ENCODE measurements around the gene WDR5B. TPM values are rescaled to one million over a fixed set of nuclear protein-coding genes. Genes with fewer than 3 reads are reported as not detected.

Gene WDR5B
- total RNA-seq, 1 donor from 2014 or later = 6.4 TPM

- no peak for ATAC-seq
- Histone ChIP-seq H3K9me3 (peaks cover 3% of the 10 kb centered on the region), H3K4me1 (no peaks in the 10 kb centered on the region), H3K4me3 (no peak overlapping the region), H3K36me3 (peaks cover 99% of the 10 kb centered on the region), H3K27me3 (ENCODE audit: low read depth) (no peaks in the 10 kb centered on the region), H3K27ac (no peak overlapping the region)
- no peak for TF ChIP-seq CTCF (IDR thresholded peaks at IDR 0.05)
- intact Hi-C loops (cut with DNase I) = no loop called here
- DNase-seq = no peak
Observed at GRCh38 chr3:122435950-122436349, 20.1 kb upstream of the WDR5B start.

- TF ChIP-seq CTCF (IDR thresholded peaks at IDR 0.05) = no peak
- no peak for ATAC-seq
- no peaks in the 10 kb centered on the region for H3K9me3 ChIP-seq
- no peaks in the 10 kb centered on the region for H3K27me3 ChIP-seq (ENCODE audit: low read depth)
- peaks cover 86% of the 10 kb centered on the region for H3K36me3 ChIP-seq
- H3K4me1 ChIP-seq = no peaks in the 10 kb centered on the region
- no peak overlapping the region for H3K4me3 ChIP-seq
- no peak for DNase-seq
- intact Hi-C loops (cut with DNase I) = no loop called here
- no peak overlapping the region for H3K27ac ChIP-seq
Observed at GRCh38 chr3:122430371-122430770, 14.5 kb upstream of the WDR5B start.

GRCh38 chr3:122427857-122428471, 12.1 kb upstream of the WDR5B start:
- no peak for ATAC-seq
- intact Hi-C loops (cut with DNase I) = no loop called here
- H3K36me3 ChIP-seq = peaks cover 81% of the 10 kb centered on the region

GRCh38 chr3:122421836-122422235, 6.0 kb upstream of the WDR5B start:
- TF ChIP-seq CTCF (IDR thresholded peaks at IDR 0.05) = no peak
- H3K27ac ChIP-seq = no peak overlapping the region
- no peaks in the 10 kb centered on the region for H3K9me3 ChIP-seq
- no peak for ATAC-seq
- H3K36me3 ChIP-seq = peaks cover 54% of the 10 kb centered on the region
- H3K4me3 ChIP-seq = no peak overlapping the region
- DNase-seq = no peak
- intact Hi-C loops (cut with DNase I) = no loop called here
- peaks cover 7% of the 10 kb centered on the region for H3K4me1 ChIP-seq
- no peaks in the 10 kb centered on the region for H3K27me3 ChIP-seq (ENCODE audit: low read depth)

More at GRCh38 chr3:122427857-122428471, 12.1 kb upstream of the WDR5B start:
- Histone ChIP-seq H3K27ac (no peak overlapping the region), H3K27me3 (ENCODE audit: low read depth) (no peaks in the 10 kb centered on the region), H3K4me1 (no peaks in the 10 kb centered on the region), H3K4me3 (no peak overlapping the region), H3K9me3 (no peaks in the 10 kb centered on the region)
- DNase-seq = no peak
- no peak for TF ChIP-seq CTCF (IDR thresholded peaks at IDR 0.05)

GRCh38 chr3:122421101-122421500, 5.2 kb upstream of the WDR5B start:
- ATAC-seq = no peak
- peak; percentile 30 for DNase-seq
- intact Hi-C loops (cut with DNase I) = no loop called here

More at GRCh38 chr3:122421101-122421500, 5.2 kb upstream of the WDR5B start:
- Histone ChIP-seq H3K4me3 (no peak overlapping the region), H3K27me3 (ENCODE audit: low read depth) (no peaks in the 10 kb centered on the region), H3K9me3 (no peaks in the 10 kb centered on the region), H3K4me1 (peaks cover 9% of the 10 kb centered on the region), H3K36me3 (peaks cover 47% of the 10 kb centered on the region), H3K27ac (no peak overlapping the region)
- no peak for TF ChIP-seq CTCF (IDR thresholded peaks at IDR 0.05)
